Testis (tissue), 2 donors: ENCODE data around the gene CAPN5.

Experiments
- POLR2A ChIP-seq: fragments of 450-650 bp; IDR thresholded peaks from one replicate; pipeline ENCODE4 v1.6.1; 2017; ENCODE audit warnings: antibody characterized with exemption, mild to moderate bottlenecking, moderate library complexity
- TF ChIP-seq, protein P1 (sequence below), 3 experiments: fragments of 450-650 bp in 2 of 3; fragments of 200-600 bp in 1 of 3; sonication (generic) in 1 of 3; IDR thresholded peaks; one replicate each; pipeline ENCODE4 v1.5.1; 2016 to 2019; ENCODE audit warnings: antibody characterized with exemption in 3 of 3, mild to moderate bottlenecking in 2 of 3, moderate library complexity in 1 of 3

DNA sequence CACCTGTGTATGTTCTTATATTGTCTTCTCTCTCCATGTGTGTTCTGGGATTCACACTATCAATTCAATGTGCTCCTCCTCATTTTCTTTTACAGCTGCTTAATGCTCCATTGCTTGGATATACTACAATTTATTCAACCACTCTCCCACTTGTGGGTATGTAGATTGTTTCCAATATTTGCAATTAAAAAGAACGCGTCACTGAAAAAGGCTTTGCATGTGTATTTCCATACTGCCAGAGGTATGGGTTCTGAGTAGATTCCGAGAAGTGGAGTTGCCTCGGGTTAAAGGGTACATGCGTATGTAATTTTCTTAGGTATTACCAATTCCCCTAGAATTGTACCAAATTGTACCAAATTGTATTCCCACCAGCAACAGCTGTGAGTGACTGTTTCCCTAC is 7.0 kb upstream of the CAPN5 start:
- TF ChIP-seq POLR2A, result no peak
- TF ChIP-seq, protein P1, sequence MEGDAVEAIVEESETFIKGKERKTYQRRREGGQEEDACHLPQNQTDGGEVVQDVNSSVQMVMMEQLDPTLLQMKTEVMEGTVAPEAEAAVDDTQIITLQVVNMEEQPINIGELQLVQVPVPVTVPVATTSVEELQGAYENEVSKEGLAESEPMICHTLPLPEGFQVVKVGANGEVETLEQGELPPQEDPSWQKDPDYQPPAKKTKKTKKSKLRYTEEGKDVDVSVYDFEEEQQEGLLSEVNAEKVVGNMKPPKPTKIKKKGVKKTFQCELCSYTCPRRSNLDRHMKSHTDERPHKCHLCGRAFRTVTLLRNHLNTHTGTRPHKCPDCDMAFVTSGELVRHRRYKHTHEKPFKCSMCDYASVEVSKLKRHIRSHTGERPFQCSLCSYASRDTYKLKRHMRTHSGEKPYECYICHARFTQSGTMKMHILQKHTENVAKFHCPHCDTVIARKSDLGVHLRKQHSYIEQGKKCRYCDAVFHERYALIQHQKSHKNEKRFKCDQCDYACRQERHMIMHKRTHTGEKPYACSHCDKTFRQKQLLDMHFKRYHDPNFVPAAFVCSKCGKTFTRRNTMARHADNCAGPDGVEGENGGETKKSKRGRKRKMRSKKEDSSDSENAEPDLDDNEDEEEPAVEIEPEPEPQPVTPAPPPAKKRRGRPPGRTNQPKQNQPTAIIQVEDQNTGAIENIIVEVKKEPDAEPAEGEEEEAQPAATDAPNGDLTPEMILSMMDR (IDR thresholded peaks at IDR 0.05), result no peak
